HL-60 (cell line): ENCODE measurements around the gene RIPK4.

Experiments
- CTCF ChIP-seq: IDR thresholded peaks from one replicate; pipeline ENCODE4 v1.5.1; 2011; ENCODE audit warnings: low read length, control low read depth, inconsistent platforms; ENCODE audit not compliant: insufficient read depth
- GABPA ChIP-seq: IDR thresholded peaks from 2 replicates; pipeline ENCODE4 v1.6.1; 2012; ENCODE audit warnings: low read depth
- POLR2AphosphoS5 ChIP-seq: IDR thresholded peaks from 2 replicates; pipeline ENCODE4 v1.6.1; 2012; ENCODE audit warnings: low read depth
- REST ChIP-seq: IDR thresholded peaks from 2 replicates; pipeline ENCODE4 v1.6.1; 2012; ENCODE audit warnings: low read depth; ENCODE audit not compliant: insufficient replicate concordance
- SPI1 ChIP-seq: IDR thresholded peaks from 2 replicates; pipeline ENCODE4 v1.6.1; 2012; ENCODE audit warnings: low read depth, mild to moderate bottlenecking, borderline replicate concordance

- no peak for TF ChIP-seq CTCF
- TF ChIP-seq POLR2AphosphoS5, result no peak
- TF ChIP-seq REST, result no peak
- no peak for TF ChIP-seq SPI1
- TF ChIP-seq GABPA, result no peak
Measured at GRCh38 chr21:41712201-41712600, 54.7 kb downstream of the RIPK4 start.
